HG02571 (cell line): ENCODE data around the gene CDCA7L.
A peak's percentile ranks its signal among the peaks of the same experiment; 100 is the strongest.
"Not testable (repeated sequence)": the region's sequence is repeated elsewhere in the genome, so short reads cannot be mapped to it uniquely, and the experiment has no call there.

Experiments used
- ATAC-seq: cut with Tn5 transposase; IDR thresholded peaks from one replicate; pipeline ENCODE4 v1.9.1; 2021; ENCODE audit warnings: mild to moderate bottlenecking, moderate library complexity; ENCODE audit not compliant: unreplicated experiment

CDCA7L gene

GRCh38 chr7:21911341-21911875, 34.3 kb downstream of the CDCA7L start:
- ATAC-seq: no peak

GRCh38 chr7:21910253-21910652, 35.4 kb downstream of the CDCA7L start:
- ATAC-seq: no peak

- ATAC-seq: no peak
Observed at GRCh38 chr7:21908746-21909145, 37.0 kb downstream of the CDCA7L start.

GRCh38 chr7:21903020-21903786, 42.5 kb downstream of the CDCA7L start:
- no peak for ATAC-seq

DNA sequence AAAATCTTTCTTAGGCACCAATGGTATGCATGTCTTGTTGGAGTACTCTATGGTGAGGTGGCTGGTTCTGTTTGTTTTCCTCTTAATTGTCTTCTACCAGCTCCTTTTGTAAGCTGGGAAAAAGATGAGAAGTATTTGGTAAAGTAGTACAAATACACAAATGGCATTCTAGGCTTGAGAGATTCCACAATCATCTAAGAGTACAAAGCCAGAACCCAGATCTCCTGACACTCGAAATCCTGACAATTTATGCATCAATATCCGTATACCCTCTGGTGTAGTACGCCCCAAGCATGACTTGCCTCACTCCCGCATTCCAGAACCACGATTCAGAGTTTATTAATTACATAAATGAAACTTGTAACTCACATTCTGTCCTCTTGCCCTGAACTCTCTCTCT, 43.5 kb downstream of the CDCA7L start:
- ATAC-seq: no peak

- ATAC-seq: peak; percentile 88
Observed at GRCh38 chr7:21898265-21898930, 47.3 kb downstream of the CDCA7L start.

- no peak for ATAC-seq
Observed at GRCh38 chr7:21893401-21893800, 52.3 kb downstream of the CDCA7L start.

DNA sequence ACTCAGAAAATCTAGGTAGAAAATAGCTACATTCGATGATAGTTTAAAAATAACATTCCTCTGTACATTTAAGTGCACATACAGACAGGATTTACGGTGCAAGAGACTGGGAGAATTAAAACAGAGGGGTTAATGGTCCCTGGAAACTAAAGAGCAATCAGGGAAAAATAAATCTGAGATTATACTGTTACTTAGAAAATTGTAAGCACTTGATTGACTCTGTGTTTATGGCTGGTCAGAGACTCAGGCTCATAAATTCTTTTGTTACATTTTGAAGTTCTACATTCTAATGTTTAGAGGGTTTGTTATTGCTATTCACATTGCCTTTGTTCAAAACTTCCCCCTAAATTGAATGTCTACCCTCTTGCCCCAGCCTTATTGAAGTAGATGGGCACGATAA, 54.4 kb downstream of the CDCA7L start:
- no peak for ATAC-seq

- ATAC-seq: no peak
Observed at GRCh38 chr7:21887779-21888178, 57.9 kb downstream of the CDCA7L start.

DNA sequence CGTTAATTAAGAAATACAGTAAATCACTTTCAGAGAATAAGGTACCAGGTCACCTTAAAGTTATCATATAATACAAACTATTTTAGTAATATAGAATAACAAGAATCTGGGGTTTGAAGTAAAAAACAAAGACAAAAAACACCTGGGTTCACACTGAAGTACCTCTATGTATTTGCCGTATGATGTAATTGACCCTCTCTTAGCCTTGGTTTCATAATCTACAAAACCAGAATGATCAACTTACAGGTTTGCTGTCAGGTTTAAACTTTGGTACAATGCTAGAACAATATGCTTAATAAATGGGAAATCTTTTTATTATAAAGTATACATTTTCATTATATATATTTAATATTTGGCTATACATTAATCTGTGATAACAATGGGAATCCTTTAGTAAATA, 58.3 kb downstream of the CDCA7L start:
- no peak for ATAC-seq

- no peak for ATAC-seq
Observed at GRCh38 chr7:21886396-21886795, 59.3 kb downstream of the CDCA7L start.

DNA sequence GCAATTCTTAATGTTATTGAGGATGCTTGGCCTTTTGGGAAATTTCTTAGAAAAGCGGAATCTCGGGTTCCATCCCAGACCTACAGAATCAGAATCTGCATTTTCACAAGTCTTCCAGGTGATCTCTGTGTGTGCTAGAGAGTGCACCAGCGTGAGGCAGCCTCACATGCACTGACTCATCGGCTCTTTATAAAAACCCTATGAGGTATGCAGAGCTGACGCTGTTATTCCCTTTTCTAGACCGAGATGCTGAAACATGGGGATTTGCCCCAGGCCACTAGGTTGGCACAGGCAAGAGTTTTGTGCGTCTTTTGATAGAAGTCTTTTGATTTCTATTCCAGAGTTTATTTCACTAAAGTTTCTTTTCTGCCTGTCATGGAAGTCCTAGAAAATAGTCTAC, 61.2 kb downstream of the CDCA7L start:
- no peak for ATAC-seq

DNA sequence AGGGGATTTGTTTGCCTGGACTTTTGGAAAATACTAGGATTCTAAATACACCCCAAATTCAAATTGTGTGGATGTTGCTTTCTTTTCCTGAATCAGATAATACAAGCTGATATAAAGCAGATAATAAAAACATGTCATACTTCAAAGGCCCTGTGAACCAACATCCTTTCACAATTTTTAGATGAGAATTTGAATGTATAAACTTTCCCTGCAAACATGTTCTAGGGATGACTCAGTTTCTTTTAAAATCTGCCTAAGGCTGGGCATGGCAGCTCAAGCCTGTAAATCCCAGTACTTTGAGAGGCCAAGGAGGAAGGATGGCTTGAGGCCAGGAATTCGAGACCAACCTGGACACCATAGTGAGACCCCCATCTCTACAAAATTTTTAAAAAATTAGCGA, 62.2 kb downstream of the CDCA7L start:
- not testable (repeated sequence) for ATAC-seq

DNA sequence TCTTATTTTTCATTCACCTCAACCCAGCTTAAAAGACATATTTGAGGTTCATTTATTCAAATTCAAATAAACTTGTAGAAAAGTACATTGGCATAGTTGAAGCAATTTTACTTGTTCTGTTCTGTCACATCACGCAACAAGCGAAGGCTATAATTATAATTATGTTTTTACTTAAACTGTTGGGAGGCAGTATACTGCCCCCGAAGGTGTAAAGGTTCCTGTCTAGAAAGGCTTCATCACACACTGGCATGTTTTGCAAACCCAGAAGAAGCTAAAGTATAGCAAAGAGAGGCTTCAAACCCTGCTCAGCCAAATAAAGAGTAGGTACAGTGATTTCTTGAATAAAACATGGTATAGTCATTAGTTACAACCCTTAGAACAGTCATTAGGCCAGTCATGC, 62.6 kb downstream of the CDCA7L start:
- ATAC-seq: no peak

DNA sequence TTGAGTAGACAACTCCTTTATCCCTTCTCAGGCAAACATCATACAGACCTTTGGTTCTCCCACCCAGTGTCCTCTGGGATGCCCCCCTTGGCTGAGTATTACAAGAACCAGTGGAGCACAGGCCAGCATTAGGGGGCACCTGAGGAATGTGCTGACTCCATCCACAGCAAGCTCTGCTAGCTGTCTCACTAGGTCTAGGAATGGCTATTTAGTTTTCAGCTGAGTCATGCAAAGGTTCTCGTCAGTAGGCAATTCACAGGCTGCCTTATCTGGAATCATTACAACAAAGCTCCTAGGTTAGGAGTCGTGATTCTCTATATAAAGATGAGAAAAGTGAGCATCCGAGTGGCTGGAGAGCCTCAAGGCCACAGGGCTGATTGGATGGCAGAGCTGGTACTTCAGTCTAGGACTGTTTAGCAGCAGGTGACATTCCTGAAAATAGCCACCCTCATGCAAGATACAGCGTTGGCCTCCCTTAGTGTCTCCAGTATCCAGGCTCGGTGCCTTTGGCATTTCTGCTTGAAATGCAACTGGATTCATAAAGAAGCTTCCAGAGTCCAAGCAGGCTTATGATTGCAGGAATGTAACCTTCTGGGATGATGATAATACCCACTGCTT, 75.8 kb downstream of the CDCA7L start:
- no peak for ATAC-seq

DNA sequence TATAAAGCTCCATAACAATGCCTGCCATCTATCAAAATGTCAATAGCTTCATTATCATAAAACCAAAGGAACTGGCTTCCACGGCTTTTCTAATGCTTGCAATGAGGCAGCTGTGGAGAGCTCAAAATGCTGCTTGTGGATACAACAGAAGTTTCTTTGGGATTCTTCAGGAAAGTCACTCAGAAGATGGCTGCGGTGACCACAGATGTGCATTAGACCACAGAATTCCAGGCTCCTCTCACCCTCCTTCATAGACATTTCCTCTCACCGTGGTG, 77.2 kb downstream of the CDCA7L start:
- ATAC-seq: no peak

DNA sequence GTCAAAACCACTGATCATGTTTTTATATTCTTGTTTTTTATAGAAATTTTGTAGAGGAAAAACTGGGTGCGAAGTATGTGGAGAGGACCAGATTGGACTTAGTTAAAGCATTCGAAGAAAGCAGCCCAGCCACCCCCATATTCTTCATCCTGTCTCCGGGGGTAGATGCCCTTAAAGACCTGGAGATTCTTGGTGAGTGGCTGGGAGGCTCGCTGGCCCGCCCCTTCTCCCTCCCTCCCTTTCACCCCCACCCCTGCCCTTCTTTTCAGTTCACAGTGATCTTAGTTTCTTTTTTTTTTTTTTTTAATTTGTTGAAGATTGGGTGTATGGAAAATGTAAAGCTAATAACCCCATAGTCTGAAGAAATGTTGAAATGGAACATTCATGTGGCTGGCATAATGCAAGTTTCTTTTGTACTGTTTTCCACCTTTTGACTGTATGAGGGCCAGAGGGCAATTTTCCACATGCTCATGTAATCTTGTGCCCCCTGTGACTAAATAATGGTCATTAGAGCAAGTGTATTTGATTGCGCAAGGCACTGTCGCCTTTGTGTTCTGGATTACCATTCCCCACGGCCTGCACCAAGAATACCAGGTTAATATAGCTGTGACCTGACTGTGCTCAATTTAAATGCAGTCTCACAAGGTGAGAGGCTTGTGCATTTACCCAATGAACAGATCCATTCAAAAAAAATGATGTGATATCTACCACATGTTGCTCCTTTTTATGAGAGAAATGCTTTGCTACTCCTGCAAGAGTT, 77.7 kb downstream of the CDCA7L start:
- ATAC-seq: no peak

- no peak for ATAC-seq
Observed at GRCh38 chr7:21867226-21867625, 78.5 kb downstream of the CDCA7L start.

GRCh38 chr7:21866731-21867130, 79.0 kb downstream of the CDCA7L start:
- ATAC-seq: no peak

- ATAC-seq: not testable (repeated sequence)
Observed at GRCh38 chr7:21865631-21866204, 80.0 kb downstream of the CDCA7L start.

DNA sequence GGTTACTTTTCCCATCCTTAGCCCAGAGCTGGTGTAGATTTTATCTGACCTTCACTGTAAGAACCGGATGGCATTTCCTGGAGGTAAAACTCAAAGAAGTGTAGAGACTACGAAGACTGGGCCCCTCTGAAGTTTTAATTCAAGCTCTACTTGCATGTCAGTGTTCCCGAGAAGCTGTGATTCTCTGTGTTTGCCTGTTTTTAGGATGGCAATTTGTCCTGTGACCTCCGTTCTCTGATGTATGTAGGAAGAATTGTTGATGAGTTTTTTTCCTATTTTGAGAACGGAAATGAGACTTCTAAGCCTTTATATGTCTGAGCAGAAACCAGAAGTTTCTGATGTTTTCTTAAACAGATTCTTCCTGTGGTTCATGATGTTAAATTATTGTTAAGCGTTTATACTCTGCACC, 94.1 kb downstream of the CDCA7L start:
- no peak for ATAC-seq
